Measurements from ENCODE around the gene EGFLAM. TPM values are rescaled to one million over a fixed set of nuclear protein-coding genes. Genes with fewer than 3 reads are reported as not detected.

The EGFLAM gene
- total and polyA plus RNA-seq, 2 of the 4 experiments (the other 2 are of a cell fraction) = 0.77 to 1.1 TPM

DNA sequence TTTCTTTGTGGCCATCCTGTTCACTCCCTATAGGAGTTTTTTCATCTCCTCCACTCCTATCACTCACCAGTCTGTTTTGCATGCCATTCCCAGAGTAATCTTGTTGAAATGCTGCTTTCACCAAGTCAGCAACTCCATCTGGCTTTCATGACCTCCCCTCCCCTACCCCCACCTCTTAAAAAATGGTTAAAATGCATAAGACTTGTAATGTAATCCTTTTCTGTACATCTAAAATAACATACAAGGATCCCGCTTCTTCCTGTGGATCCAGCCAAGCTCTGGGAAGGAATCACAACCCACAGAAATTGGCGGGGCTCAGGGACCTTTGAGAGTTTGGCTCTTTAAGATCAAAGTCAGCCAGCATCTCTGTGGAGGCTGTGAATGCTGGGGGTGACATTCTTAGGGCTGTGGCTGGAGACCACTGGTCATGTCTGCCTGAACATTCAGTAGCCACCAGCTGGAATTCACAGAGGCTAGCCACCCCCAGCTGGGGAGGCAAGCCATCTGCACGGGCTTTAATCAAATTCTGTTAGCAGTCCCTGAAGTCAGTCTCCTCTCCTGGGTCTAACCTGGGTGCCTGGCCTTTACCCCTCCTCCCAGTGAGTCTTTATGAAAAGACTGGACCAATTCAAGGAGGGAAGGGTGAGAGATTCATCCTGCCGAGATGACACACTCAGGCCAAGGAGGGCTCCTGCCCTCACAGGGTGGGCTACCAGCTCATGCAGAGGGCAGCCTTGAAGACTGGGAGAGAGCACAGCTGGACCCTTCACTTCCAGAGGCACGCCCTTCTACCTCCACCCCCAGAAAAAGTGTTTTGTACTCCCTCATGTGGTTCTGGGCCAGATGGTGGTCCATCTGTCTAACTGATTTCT is 165.2 kb downstream of the EGFLAM start:
- no peak overlapping the region for H3K4me2 ChIP-seq (ENCODE audit: low read depth, low read length)

More for the DNA sequence above, 165.2 kb downstream of the EGFLAM start:
- Histone ChIP-seq H2BK5ac (ENCODE audit: low read depth, low read length, poor library complexity, severe bottlenecking) (no peak overlapping the region), H2AK5ac (ENCODE audit: low read depth, low read length) (0 out of 2 replicates have a peak overlapping the region, but pooled peaks have one; percentile 34), H2AFZ (replicated peaks; ENCODE audit: low read length, poor library complexity) (no peak overlapping the region), H3K36me3 (ENCODE audit: control insufficient read depth, insufficient read depth, low read length) (no peaks in the 10 kb centered on the region), H3K56ac (ENCODE audit: extremely low read depth, insufficient read depth, low read length) (no peak overlapping the region), H2AK9ac (replicated peaks; ENCODE audit: low read depth, low read length, poor library complexity) (no peak overlapping the region), H3K4me1 (ENCODE audit: control insufficient read depth, insufficient read depth, low read length) (peaks cover 18% of the 10 kb centered on the region), H3K79me1 (ENCODE audit: low read depth in 1 of 2, low read length in 2 of 2) (no peaks in the 10 kb centered on the region), H3K9me3 (ENCODE audit: control insufficient read depth, insufficient read depth, low read length) (no peaks in the 10 kb centered on the region), H2BK20ac (ENCODE audit: low read depth, low read length) (peak overlapping the region; percentile 3; the same call in 1 of the 2 replicates), H3K18ac (ENCODE audit: low read depth, low read length) (peak overlapping the region; percentile 14; the same call in 1 of the 2 replicates), H2BK15ac (ENCODE audit: low read depth, low read length) (no peak overlapping the region), H3K4me3 (ENCODE audit: insufficient read depth, low read depth, low read length) (no peak overlapping the region), H2BK120ac (ENCODE audit: low read depth, low read length) (no peak overlapping the region; the same call in 1 of the 2 replicates), H3K14ac (replicated peaks; ENCODE audit: low read depth, low read length) (no peak overlapping the region), H3K4ac (ENCODE audit: low read depth, low read length) (no peak overlapping the region), H4K20me1 (ENCODE audit: insufficient read depth, low read length) (no peaks in the 10 kb centered on the region), H3K9me1 (ENCODE audit: insufficient read depth, low read length) (peaks cover 2% of the 10 kb centered on the region), H3K23ac (ENCODE audit: low read depth, low read length) (no peak overlapping the region), H3K27ac (ENCODE audit: insufficient read depth, low read length) (no peak overlapping the region), H3K9ac (ENCODE audit: low read depth, low read length) (no peak overlapping the region), H3K27me3 (ENCODE audit: control insufficient read depth, insufficient read depth, low read length) (no peaks in the 10 kb centered on the region), H4K91ac (ENCODE audit: insufficient read depth, low read depth, low read length) (no peak overlapping the region), H4K8ac (ENCODE audit: low read depth in 2 of 2, low read length in 2 of 2) (no peak overlapping the region), H4K5ac (ENCODE audit: low read depth, low read length) (no peak overlapping the region)
- intact Hi-C loops (cut with micrococcal nuclease) = loop anchor here (5.0 kb wide), 1 partner anchor 129 kb away; no protein-coding TSS in a partner anchor
- CTCF ChIA-PET = interaction anchor here (1.4 kb wide), 1 partner anchor 18 kb away, joined by 4 read pairs; no protein-coding TSS in a partner anchor
- DNase-seq (peak; percentile 18), ATAC-seq (ENCODE audit: low read depth) (peak; percentile 16)
- no TSS peak for BruUV-seq (replicated peaks)
- dilution Hi-C loops (cut with HindIII; ENCODE audit: low sequenced_read_pairs, unreplicated experiment) = no loop called here
- no peak for TF ChIP-seq MAFK (IDR thresholded peaks at IDR 0.05; ENCODE audit: low read depth, low read length)
- no peak for TF ChIP-seq RFX5 (IDR thresholded peaks at IDR 0.05; ENCODE audit: low read depth, low read length)
- TF ChIP-seq NFE2L2 (IDR thresholded peaks at IDR 0.05; ENCODE audit: low read depth, low read length) = no peak
- no peak for TF ChIP-seq SMC3 (IDR thresholded peaks at IDR 0.05; ENCODE audit: low read depth, low read length)
- TF ChIP-seq, protein P1, sequence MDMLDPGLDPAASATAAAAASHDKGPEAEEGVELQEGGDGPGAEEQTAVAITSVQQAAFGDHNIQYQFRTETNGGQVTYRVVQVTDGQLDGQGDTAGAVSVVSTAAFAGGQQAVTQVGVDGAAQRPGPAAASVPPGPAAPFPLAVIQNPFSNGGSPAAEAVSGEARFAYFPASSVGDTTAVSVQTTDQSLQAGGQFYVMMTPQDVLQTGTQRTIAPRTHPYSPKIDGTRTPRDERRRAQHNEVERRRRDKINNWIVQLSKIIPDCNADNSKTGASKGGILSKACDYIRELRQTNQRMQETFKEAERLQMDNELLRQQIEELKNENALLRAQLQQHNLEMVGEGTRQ (IDR thresholded peaks at IDR 0.05; ENCODE audit: low read depth, low read length) = no peak
- TF ChIP-seq CHD1 (IDR thresholded peaks at IDR 0.05; ENCODE audit: low read depth, low read length) = no peak
- TF ChIP-seq RAD21 (IDR thresholded peaks at IDR 0.05; ENCODE audit: low read length) = no peak
- no peak for TF ChIP-seq FOS (IDR thresholded peaks at IDR 0.05; ENCODE audit: low read depth, low read length)
- no peak for TF ChIP-seq BHLHE40 (IDR thresholded peaks at IDR 0.05; ENCODE audit: low read depth, low read length)
- in situ Hi-C loops (cut with MboI; ENCODE audit: low sequenced_read_pairs) = no loop called here
- POLR2A ChIA-PET (ENCODE audit: unreplicated experiment) = no interaction called here
- no CpG with 5 or more reads among the region's 5 CpGs for WGBS, 2 experiments (ENCODE audit: extremely low coverage in 2 of 2, insufficient read length in 1 of 2)

Measured in IMR-90 (cell line).